SH-SY5Y (cell line): ENCODE results near the gene CCDC171.

Source experiments
- GATA2 ChIP-seq: IDR thresholded peaks from 2 replicates; pipeline ENCODE4 v1.6.1; 2011; ENCODE audit warnings: mild to moderate bottlenecking, low read depth, low read length
- GATA3 ChIP-seq: IDR thresholded peaks from 2 replicates; pipeline ENCODE4 v1.6.1; 2011; ENCODE audit warnings: low read depth, mild to moderate bottlenecking, low read length, moderate library complexity

DNA sequence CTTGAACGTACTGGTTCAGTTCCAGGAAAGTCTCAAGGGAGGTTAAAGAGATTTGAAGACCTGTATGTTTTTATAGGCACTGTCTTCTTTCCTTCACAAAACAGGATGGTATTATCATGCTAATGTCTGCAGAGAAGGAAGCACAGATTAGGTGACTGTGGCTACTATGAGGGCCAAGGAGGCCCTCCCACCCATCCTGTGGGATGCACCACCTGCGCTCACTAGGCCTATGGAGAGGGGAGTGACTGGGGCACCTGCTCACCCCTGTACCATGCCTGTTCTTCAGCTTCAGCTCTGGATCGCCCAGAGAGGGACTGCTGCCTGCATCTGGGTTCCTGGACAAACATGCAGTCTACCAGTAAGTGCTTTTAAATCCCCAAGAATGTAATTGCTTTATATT lies 469.4 kb downstream of the CCDC171 start:
- TF ChIP-seq GATA3 = no peak
- no peak for TF ChIP-seq GATA2
